HG03135 (cell line): ENCODE measurements around the gene SLITRK3.
"Not testable (repeated sequence)": the region's sequence is repeated elsewhere in the genome, so short reads cannot be mapped to it uniquely, and the experiment has no call there.

Source experiments
- ATAC-seq: cut with Tn5 transposase; IDR thresholded peaks from one replicate; pipeline ENCODE4 v1.9.1; 2021; ENCODE audit warnings: mild to moderate bottlenecking, moderate library complexity; ENCODE audit not compliant: unreplicated experiment

SLITRK3 gene

GRCh38 chr3:165192610-165193192 lies 3.5 kb downstream of the SLITRK3 start:
- no peak for ATAC-seq

GRCh38 chr3:165191491-165191890 lies 4.7 kb downstream of the SLITRK3 start:
- ATAC-seq: no peak

- ATAC-seq: no peak
These were observed 7.7 kb downstream of the SLITRK3 start for GRCh38 chr3:165188452-165188851.

- peak; percentile 96 for ATAC-seq
These were observed 10.4 kb downstream of the SLITRK3 start for GRCh38 chr3:165185707-165186327.

- ATAC-seq: no peak
These were observed 14.6 kb downstream of the SLITRK3 start for GRCh38 chr3:165181556-165181955.

GRCh38 chr3:165170236-165170635 lies 25.9 kb downstream of the SLITRK3 start:
- no peak for ATAC-seq

GRCh38 chr3:165169368-165169767 lies 26.8 kb downstream of the SLITRK3 start:
- ATAC-seq: no peak

GRCh38 chr3:165162883-165163282 lies 33.3 kb downstream of the SLITRK3 start:
- ATAC-seq: no peak

- ATAC-seq: no peak
These were observed 36.3 kb downstream of the SLITRK3 start for GRCh38 chr3:165159760-165160421.

- no peak for ATAC-seq
These were observed 38.2 kb downstream of the SLITRK3 start for GRCh38 chr3:165158011-165158410.

- ATAC-seq: no peak
These were observed 39.3 kb downstream of the SLITRK3 start for GRCh38 chr3:165156757-165157420.

- ATAC-seq: no peak
These were observed 47.2 kb downstream of the SLITRK3 start for GRCh38 chr3:165148876-165149441.

- ATAC-seq: no peak
These were observed 51.9 kb downstream of the SLITRK3 start for GRCh38 chr3:165144271-165144670.

- ATAC-seq: not testable (repeated sequence)
These were observed 56.3 kb downstream of the SLITRK3 start for GRCh38 chr3:165139918-165140317.
